ENCODE measurements around the gene HMGA1.

DNA sequence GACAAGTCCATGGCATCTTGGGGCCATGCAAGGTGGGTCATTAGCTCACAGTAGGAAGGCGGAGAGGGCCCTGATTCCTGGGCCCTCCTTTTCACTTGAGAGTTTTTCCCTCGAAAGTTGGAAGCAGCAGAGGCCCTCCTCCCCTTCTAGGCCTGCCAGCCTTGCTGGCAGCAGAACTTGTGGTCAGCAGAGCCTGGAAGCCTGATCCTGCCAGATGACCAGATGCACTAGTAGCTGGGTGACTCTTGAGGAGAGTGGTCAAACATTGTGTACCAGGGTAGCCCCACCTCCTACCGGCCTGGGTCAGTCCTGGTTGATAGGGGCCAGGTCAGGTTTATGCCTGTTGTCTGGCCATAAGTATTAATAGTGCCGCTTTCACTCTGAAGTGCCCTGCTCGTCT, 3.8 kb upstream of the HMGA1 start:
- TF ChIP-seq, protein P1, sequence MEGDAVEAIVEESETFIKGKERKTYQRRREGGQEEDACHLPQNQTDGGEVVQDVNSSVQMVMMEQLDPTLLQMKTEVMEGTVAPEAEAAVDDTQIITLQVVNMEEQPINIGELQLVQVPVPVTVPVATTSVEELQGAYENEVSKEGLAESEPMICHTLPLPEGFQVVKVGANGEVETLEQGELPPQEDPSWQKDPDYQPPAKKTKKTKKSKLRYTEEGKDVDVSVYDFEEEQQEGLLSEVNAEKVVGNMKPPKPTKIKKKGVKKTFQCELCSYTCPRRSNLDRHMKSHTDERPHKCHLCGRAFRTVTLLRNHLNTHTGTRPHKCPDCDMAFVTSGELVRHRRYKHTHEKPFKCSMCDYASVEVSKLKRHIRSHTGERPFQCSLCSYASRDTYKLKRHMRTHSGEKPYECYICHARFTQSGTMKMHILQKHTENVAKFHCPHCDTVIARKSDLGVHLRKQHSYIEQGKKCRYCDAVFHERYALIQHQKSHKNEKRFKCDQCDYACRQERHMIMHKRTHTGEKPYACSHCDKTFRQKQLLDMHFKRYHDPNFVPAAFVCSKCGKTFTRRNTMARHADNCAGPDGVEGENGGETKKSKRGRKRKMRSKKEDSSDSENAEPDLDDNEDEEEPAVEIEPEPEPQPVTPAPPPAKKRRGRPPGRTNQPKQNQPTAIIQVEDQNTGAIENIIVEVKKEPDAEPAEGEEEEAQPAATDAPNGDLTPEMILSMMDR (IDR thresholded peaks at IDR 0.05): no peak
- TF ChIP-seq, protein P2, sequence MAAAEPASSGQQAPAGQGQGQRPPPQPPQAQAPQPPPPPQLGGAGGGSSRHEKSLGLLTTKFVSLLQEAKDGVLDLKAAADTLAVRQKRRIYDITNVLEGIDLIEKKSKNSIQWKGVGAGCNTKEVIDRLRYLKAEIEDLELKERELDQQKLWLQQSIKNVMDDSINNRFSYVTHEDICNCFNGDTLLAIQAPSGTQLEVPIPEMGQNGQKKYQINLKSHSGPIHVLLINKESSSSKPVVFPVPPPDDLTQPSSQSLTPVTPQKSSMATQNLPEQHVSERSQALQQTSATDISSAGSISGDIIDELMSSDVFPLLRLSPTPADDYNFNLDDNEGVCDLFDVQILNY (CRISPR knock-in tag; IDR thresholded peaks at IDR 0.05): no peak
- TF ChIP-seq, protein P3, sequence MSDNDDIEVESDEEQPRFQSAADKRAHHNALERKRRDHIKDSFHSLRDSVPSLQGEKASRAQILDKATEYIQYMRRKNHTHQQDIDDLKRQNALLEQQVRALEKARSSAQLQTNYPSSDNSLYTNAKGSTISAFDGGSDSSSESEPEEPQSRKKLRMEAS (CRISPR knock-in tag; IDR thresholded peaks at IDR 0.05): no peak
- no peak for TF ChIP-seq NFYB (CRISPR knock-in tag; conservative IDR thresholded peaks at IDR 0.05; ENCODE audit: low read depth)

All from WTC11 (cell line).